NCI-H1436 (cell line): ENCODE measurements around the gene PMS1.
"Not testable (repeated sequence)": the region's sequence is repeated elsewhere in the genome, so short reads cannot be mapped to it uniquely, and the experiment has no call there.

Source experiments
- DNase-seq: peaks from one replicate; lab custom pipeline; 2025; lab: John Stamatoyannopoulos, UW

The PMS1 gene

DNA sequence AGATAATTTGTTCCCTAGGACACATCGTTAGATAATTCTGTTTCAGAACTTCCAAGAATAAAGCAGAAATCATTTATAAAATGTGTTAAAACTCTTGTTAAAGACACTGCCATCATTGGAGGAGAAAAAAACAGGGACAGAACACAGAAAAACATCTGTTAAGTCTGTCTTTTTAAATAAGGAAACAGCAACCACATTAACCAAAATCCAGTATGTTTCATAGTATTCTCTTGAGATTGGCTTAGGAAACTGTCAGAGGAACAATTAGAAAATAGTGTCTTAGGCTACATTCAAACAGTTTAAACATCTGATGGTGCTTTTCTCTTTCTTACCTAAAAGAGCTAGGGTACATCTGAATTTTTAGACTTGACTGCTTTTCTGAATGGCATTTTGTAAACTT, 81.6 kb downstream of the PMS1 start:
- no peak for DNase-seq

GRCh38 chr2:189866296-189866695, 82.0 kb downstream of the PMS1 start:
- no peak for DNase-seq

DNA sequence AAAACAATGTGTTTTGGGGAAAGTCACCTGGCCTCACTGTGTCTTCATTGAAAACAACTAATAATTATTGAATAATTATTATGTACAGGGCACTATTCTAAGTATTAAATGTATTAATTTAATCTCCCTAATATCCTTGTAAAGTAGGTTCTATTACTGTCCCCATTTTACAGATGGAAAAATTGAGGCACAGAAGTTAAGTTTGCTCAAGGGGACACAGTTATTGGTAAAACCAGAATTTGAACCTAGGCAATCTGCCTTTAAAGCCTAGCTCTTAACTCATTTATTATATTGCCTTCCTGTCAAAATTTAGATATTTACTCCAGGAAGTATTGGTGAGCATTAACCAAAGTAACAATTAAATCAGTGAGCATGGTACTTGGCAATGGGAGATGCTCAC, 84.6 kb downstream of the PMS1 start:
- DNase-seq: no peak

- no peak for DNase-seq
These were observed 86.3 kb downstream of the PMS1 start for GRCh38 chr2:189870381-189871085.

GRCh38 chr2:189873696-189874095, 89.4 kb downstream of the PMS1 start:
- no peak for DNase-seq

DNA sequence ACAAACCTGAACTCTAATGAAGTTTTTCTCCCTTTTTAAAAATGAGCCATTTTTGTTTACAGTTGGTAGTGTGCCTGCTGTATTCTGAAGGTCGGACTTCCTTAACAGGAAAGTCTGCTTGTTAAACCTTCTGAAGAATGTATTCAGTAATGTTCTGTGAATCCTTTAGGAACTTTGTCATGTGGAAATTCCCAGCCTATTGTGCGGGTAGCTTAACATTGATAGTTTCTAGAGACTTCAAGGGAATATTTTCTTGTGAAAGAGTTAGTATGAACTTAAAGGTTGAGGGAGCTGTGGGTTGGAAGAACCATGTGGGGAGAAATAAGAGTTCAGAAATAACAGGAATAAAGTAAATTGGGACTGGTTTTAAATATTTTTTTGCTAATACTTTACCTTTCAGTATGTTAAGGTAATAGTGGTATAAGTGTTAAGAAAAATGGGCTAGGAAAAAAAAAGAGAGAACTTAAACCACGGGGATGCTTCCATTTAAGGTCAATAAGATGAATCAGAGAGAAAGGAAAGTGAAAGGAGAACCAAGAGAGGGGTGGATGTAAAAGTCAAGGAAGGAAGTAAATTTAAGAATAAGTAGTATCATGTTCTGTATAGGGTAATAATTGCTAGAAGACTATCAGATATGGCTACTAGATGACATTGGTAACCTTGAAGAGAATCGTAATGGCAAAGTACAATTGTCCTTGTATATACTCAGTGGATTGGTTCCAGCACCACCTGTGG, 90.5 kb downstream of the PMS1 start:
- DNase-seq: no peak

DNA sequence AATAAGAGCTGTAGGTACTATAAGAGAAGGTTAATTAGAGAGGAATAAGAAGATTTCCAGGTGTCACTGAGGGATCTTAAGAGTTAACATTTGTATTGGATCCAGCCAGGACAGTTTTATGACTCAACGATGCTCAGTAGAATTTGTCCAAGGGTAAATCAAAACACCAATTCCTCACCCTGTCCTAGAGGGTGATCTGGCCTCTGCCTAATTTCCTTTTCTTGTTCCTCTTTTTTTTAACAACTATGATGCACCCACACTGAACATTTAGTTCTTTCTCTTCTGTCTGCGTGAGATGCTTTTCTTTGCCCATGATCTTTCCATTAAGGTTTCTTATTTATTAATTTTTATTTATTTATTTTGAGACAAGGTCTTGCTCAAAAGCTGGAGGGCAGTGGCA, 92.0 kb downstream of the PMS1 start:
- DNase-seq: no peak

DNA sequence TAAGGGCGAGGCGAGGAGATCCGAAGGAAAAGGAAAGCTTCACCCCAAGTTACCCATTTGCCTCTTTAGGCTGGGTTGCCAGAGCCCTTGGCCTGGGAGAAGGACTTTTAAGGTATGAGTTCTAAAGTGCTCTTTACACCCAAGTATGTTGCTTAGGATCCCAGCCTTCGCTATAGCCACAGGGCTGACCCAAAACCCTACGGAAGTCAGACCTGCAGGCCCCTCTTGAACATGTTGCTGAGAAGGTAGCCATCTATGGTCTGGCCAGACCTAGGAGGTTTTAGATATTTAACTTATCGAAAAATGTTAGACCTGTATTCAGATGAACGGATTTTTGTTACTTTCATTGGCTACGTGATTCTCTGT, 95.4 kb downstream of the PMS1 start:
- no peak for DNase-seq

DNA sequence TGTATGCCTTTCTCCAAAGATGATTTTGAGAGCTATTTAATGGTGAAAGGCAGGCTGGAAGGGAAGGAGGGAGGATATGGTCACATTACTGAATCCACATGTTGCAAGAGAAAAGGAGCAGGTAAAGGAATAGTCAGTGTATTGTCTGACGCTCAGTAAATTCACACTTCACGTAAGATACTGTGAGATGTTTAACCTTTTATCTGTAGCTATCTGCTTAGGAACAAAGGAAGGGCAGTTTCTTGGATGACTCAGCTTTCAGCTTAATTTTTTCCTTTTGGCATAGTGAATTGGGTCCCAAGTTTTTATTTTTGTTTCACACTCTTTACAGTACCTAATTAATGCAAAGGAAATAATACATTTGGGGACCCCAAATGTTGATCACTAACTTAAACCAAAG, 96.2 kb downstream of the PMS1 start:
- DNase-seq: no peak

GRCh38 chr2:189880832-189881492, 96.7 kb downstream of the PMS1 start:
- DNase-seq: no peak

GRCh38 chr2:189885368-189885767, 101.1 kb downstream of the PMS1 start:
- no peak for DNase-seq

DNA sequence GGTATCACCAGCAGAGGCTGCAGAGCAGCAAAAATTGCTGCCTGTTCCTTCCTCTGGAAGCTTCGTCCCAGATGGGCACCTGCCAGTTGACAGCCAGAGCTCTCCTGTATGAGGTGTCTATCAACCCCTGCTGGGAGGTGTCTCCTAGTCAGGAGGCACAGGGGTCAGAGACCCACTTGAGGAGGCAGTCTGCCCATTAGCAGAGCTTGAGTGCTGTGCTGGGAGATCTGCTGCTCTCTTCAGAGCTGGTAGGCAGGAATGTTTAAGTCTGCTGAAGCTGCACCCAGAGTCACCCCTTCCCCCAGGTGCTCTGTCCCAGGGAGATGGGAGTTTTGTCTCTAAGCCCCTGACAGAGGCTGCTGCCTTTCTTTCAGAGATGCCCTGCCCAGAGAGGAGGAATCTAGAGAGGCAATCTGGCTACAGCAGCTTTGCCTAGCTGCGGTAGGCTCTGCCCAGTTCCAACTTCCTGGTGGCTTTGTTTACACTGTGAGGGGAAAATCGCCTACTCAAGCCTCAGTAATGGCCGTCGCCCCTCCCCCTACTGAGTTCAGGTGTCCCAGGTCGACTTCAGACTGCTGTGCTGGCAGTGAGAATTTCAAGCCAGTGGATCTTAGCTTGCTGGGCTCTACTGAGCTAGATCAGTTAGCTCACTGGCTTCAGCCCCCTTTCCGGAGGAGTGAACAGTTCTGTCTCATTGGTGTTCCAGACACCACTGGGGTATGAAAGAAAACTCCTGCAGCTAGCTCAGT, 108.5 kb downstream of the PMS1 start:
- not testable (repeated sequence) for DNase-seq

GRCh38 chr2:189896809-189897208, 112.6 kb downstream of the PMS1 start:
- DNase-seq: no peak

- no peak for DNase-seq
These were observed 114.9 kb downstream of the PMS1 start for GRCh38 chr2:189899101-189899500.

GRCh38 chr2:189900726-189901125, 116.5 kb downstream of the PMS1 start:
- no peak for DNase-seq

DNA sequence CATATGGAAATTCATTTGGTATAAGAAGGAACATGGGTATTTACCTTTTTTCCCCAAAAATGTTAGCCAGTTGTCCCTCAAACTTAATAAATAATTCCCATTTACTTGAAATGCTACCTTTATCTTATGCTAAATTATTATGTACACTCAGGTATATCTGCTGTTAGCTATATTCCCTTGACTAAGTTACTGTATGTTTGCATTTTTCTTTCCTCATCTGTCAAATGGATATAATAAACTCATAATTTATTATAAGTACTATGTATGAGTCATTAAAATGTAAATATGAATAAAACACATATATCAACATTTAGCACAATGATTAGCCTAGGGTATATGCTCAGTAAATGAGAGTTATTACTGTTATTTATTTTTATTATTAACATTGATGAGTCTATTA, 117.4 kb downstream of the PMS1 start:
- no peak for DNase-seq

- DNase-seq: no peak
These were observed 129.6 kb downstream of the PMS1 start for GRCh38 chr2:189913821-189914220.

DNA sequence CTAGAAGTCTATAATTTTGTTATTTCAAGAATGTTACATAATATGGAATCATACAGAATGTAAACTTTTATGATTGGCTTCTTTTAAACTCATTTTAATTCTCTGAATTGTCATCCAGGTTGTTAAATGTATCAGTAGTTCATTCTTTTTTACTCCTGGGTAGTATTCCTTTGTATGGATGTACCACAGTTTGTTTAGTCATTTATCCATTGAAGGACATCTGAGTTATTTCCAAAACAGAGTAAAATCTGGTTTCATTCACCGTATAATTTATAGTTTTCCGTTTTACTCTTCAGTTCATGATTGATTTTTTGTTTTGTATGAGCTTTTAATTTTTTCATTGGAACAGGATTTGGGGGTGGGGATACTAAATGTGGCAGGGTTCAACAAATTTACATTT, 132.4 kb downstream of the PMS1 start:
- DNase-seq: no peak
